Mesothelial cell of epicardium (in vitro differentiated cells): ENCODE measurements around the gene ZBTB48. TPM values are rescaled to one million over a fixed set of nuclear protein-coding genes. Genes with fewer than 3 reads are reported as not detected.
"Not testable (repeated sequence)": the region's sequence is repeated elsewhere in the genome, so short reads cannot be mapped to it uniquely, and the experiment has no call there.

ENCODE experiments used
- DNase-seq, 2 experiments: peaks; one replicate each; pipeline ENCODE4 v3.0.0; 2021; ENCODE audit warnings: low spot score in 2 of 2; ENCODE audit not compliant: unreplicated experiment in 2 of 2
- H3K27ac Mint-ChIP-seq: 2 replicates; pipeline ENCODE4 v1.8.0; 2021; ENCODE audit warnings: mixed read lengths
- H3K27me3 Mint-ChIP-seq: 2 replicates; pipeline ENCODE4 v1.8.0; 2021; ENCODE audit warnings: low read depth, mixed read lengths
- H3K36me3 Mint-ChIP-seq: 2 replicates; pipeline ENCODE4 v1.8.0; 2021; ENCODE audit warnings: mixed read lengths
- H3K4me1 Mint-ChIP-seq: 2 replicates; pipeline ENCODE4 v1.8.0; 2021; ENCODE audit warnings: mixed read lengths
- H3K4me3 Mint-ChIP-seq: 2 replicates; pipeline ENCODE4 v1.8.0; 2021; ENCODE audit warnings: mild to moderate bottlenecking, moderate library complexity, mixed read lengths
- H3K9me3 Mint-ChIP-seq: 2 replicates; pipeline ENCODE4 v1.8.0; 2021; ENCODE audit warnings: mixed read lengths
- total RNA-seq: library from RNA; stranded (reverse); gene quantifications from 3 replicates; pipeline ENCODE4 v1.2.1, GENCODE V29; 2021
- TF ChIP-seq, protein P1 (sequence below): fragments of 200-600 bp; sonication (generic); IDR thresholded peaks from one replicate; pipeline ENCODE4 v1.5.0; 2021; ENCODE audit warnings: antibody characterized with exemption; ENCODE audit not compliant: unreplicated experiment

The ZBTB48 gene
- total RNA-seq, 1 donor from 2014 or later, result 33.6 TPM

DNA sequence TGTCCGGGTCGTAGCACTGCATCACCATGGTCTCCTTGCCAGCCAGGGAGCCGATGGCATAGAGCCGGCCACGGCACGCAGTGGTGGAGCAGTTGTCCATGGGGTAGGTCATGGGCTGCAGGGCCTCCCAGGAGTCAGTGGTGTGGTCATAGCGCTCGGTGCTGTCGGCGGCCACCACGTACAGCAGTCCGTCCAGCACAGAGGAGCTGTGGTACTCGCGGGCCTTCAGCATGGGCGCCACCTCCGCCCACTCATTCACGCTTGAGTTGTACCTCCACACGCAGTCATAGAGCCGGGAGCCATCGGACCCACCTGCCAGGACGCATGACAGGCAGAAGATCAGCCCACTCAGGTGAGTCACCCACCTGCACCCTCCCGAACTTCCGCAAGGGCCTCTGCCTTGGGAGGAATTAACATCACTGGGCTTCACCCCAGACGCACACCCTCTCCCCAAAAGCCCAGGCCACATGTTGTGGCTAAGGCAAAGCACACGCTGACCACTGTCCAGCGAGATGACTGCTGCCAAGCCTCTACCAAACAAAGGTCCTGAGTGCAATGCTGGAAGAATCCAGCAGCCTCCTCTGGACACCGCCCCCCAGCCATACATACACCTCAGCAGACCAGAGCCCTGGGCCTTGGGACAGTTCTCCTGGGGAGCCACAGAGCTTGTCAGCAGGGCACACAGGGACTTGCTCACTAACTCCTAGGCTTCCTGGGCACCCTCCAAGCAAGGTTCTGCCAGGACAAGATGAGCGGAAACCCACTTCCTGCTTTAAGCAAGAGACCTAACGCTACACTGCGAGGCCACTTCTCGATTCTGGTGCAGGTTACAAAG is 19.6 kb downstream of the ZBTB48 start:
- TF ChIP-seq, protein P1, sequence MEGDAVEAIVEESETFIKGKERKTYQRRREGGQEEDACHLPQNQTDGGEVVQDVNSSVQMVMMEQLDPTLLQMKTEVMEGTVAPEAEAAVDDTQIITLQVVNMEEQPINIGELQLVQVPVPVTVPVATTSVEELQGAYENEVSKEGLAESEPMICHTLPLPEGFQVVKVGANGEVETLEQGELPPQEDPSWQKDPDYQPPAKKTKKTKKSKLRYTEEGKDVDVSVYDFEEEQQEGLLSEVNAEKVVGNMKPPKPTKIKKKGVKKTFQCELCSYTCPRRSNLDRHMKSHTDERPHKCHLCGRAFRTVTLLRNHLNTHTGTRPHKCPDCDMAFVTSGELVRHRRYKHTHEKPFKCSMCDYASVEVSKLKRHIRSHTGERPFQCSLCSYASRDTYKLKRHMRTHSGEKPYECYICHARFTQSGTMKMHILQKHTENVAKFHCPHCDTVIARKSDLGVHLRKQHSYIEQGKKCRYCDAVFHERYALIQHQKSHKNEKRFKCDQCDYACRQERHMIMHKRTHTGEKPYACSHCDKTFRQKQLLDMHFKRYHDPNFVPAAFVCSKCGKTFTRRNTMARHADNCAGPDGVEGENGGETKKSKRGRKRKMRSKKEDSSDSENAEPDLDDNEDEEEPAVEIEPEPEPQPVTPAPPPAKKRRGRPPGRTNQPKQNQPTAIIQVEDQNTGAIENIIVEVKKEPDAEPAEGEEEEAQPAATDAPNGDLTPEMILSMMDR, result no peak
- peak overlapping the region; percentile 38 for H3K4me3 Mint-ChIP-seq
- no peak overlapping the region for H3K27ac Mint-ChIP-seq
- H3K4me1 Mint-ChIP-seq, result peaks cover 45% of the 10 kb centered on the region
- DNase-seq, result no peak
- H3K36me3 Mint-ChIP-seq, result peaks cover 6% of the 10 kb centered on the region
- H3K9me3 Mint-ChIP-seq, result no peaks in the 10 kb centered on the region
- H3K27me3 Mint-ChIP-seq, result no peaks in the 10 kb centered on the region

DNA sequence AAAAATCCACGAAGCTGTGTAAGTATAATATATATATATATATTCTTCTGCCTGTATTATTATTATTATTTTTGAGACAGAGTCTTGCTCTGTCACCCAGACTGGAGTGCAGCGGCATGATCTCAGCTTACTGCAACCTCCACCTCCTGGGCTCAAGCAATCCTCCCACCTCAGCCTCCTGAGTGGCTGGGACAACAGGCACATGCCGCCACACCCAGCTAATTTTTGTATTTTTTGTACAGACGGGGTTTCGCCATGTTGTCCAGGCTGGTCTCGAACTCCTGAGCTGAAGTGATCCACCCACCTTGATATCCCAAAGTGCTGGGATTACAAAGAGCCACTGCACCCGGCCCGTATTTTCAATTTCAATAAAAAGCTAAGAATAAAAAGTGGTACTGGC is 20.2 kb downstream of the ZBTB48 start:
- not testable (repeated sequence) for H3K36me3 Mint-ChIP-seq, H3K27me3 Mint-ChIP-seq, H3K27ac Mint-ChIP-seq, H3K9me3 Mint-ChIP-seq, DNase-seq
- Mint-ChIP-seq H3K4me3 (peak overlapping the region; percentile 92), H3K4me1 (peaks cover 46% of the 10 kb centered on the region)

DNA sequence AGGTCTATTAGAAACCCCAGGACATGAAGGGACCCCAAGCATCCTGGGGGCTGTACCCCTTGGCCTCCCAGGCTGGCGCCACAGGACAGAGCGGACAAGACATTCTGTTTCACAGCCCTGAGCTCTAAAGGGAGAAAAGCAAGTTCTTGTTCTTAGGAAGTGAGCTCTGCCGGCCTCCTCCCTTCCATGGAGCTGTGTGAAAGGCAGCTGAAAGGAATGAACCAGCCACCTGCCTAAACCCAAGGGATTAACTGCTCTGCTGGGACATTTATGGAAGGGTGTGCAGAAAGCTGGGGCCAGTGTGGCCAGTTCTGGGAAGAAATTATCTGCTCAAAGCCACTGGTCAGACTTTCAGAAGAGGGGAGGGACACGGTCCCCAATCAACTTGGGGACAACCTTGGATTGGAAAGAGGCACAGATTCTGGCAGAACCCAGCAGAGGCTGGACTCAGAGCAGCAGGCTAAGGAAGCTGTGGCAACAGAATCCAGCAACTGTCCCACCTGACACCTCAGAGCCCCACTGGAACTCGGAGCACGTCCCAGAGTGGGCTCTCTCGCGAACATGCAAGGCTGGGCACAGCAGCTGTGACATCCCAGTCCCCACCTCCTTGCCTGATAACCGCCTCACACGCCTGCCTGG is 20.7 kb downstream of the ZBTB48 start:
- H3K4me3 Mint-ChIP-seq, result peak overlapping the region; percentile 92
- H3K27me3 Mint-ChIP-seq, result no peaks in the 10 kb centered on the region
- H3K9me3 Mint-ChIP-seq, result no peaks in the 10 kb centered on the region
- no peaks in the 10 kb centered on the region for H3K36me3 Mint-ChIP-seq
- H3K27ac Mint-ChIP-seq, result peak overlapping the region; percentile 94
- no peak for DNase-seq
- peaks cover 49% of the 10 kb centered on the region for H3K4me1 Mint-ChIP-seq
- TF ChIP-seq, protein P1, result no peak

DNA sequence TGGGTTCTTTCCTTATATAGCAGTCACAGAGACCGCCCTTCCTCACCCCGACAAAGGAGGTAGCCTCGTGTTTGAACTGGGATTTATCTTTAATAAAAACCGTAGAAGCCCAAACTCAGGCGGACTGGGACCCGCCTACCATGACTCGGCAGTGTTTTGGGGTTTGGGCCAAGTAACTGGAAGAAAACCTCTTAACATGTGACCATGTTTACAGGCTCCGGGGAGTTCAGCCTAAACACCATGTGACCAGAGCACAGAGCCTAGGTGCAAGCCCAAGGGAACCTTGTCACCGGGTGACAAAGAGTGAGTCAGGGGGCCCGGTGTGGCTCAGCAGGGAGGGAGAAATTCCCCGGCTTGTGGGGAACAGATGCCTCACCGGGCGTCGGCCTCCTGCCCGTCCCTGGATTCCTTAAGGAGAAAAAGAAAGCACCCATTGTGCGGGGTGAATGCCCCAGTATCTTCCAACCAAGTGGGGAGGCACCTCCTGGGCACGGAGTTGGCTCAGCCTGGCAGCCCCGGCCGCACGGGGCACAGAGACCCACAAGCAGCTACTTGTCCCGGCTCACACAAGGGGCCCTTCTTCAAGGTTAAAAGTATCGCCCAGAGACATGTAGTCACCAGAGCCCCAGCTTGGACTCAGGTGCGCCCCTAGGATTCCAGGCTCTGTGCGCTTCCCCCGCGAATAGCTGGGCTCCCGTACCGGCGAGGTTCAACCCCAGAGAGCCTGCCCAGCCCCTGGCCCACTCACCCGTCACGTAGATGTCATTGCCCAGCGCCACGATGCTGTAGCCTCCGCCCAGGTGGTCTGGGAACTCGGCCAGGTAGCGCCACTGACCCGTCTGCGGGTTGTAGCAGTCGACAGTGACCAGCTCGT is 21.5 kb downstream of the ZBTB48 start:
- peak overlapping the region; percentile 92 for H3K4me3 Mint-ChIP-seq
- no peaks in the 10 kb centered on the region for H3K36me3 Mint-ChIP-seq
- no peaks in the 10 kb centered on the region for H3K9me3 Mint-ChIP-seq
- TF ChIP-seq, protein P1, result no peak
- H3K4me1 Mint-ChIP-seq, result peaks cover 47% of the 10 kb centered on the region
- H3K27me3 Mint-ChIP-seq, result no peaks in the 10 kb centered on the region
- DNase-seq, result peak in 1 of 2 experiments; percentile 53
- peak overlapping the region; percentile 94 for H3K27ac Mint-ChIP-seq

DNA sequence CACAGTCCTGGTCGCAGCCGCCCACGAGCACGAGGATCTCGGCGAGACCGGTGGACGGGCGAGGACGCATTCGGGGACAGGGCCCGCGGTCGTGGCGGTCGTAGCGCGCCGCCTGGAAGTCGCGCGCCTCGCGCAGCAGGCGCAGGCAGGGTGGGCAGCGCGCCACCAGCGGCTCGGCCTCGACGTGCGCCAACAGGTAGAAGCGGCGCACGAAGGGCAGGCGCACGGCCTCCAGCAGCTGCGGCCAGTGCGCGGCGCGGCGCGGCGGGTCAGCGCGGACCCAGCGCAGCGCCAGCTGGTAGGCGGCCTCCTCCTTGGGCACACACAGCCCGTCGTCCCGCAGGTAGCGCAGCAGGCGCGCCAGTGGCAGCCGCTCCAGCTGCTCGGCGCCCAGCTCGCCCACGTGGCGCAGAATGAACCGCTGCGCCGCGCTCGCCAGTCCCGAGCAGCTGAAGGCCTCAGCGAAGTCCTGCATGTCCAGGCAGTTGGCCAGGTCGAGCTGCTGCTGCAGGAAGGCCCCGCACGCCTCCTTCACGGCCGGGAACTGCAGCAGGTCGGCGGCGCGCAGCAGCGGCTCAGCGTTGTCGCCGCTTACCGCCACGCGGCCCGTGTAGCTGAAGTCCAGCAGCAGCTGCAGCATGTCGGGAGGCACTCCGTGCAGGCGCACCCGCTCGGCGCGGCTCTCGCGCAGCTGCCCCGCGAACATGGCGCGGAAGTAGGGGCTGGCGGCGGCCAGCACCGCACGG is 22.3 kb downstream of the ZBTB48 start:
- Mint-ChIP-seq H3K4me1 (peaks cover 39% of the 10 kb centered on the region), H3K27me3 (no peaks in the 10 kb centered on the region), H3K36me3 (no peaks in the 10 kb centered on the region), H3K9me3 (no peaks in the 10 kb centered on the region), H3K27ac (peak overlapping the region; percentile 64), H3K4me3 (peak overlapping the region; percentile 92)
- TF ChIP-seq, protein P1, result no peak
- peak in 1 of 2 experiments; percentile 76 for DNase-seq
